Cerebellar nuclear complex (tissue), 1 donor: ENCODE results near the gene FHAD1.
"Not testable (repeated sequence)": the region's sequence is repeated elsewhere in the genome, so short reads cannot be mapped to it uniquely, and the experiment has no call there.

Experiments
- DNase-seq, 2 experiments: peaks; one replicate each; lab custom pipeline; 2025; lab: John Stamatoyannopoulos, UW

Gene FHAD1

GRCh38 chr1:15276691-15277446 is 29.8 kb downstream of the FHAD1 start:
- no peak for DNase-seq

DNA sequence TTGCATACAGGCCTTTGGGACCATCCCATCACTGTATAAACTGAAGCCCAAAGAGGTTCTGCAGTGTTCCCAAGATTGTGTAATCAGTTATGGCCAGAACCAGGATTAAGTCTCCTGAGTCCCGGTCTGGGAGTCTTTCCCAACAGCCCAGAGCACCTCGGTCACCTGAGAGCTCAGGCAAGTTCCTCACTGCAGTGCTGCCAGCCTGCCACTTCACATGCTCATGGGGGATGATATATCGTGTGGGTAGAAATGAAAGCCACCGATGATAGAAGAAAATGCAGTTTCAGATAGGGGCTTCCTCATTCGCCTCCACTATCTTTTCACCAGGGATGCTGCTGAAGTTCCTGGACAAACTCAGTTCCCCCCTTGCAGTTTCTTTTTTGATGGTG is 30.4 kb downstream of the FHAD1 start:
- no peak for DNase-seq

GRCh38 chr1:15277933-15278332 is 30.9 kb downstream of the FHAD1 start:
- no peak for DNase-seq

DNA sequence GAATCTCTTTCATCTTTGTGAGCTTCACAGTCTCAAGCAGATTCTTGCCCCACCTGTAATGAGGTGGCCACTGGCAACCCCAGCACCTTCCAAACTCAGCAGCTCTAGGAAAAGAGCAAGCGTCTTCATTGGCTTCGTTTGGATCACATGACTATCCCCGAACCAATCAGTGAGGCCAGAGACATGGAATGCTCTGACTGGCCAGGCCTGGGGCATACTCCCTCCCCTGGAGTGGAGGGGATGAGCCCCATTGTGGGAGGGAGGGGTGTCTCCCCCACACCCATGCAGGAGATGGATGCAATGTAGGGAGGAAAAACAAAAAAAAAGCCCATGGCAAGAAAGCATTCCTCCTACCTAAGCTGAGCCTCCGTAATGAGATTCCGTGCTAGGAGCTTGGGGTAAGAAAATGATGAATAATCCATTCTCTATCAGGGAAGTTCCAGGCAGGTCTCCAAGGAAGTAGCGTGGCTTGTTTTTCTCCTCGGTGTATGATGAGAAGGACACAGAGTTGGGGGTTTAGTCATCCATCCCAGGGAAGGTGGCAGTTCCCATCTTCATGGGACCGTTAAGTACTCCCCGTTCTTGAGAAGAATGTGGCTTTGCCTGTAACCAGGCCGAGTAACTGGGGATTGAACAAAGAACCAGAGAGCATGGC is 32.7 kb downstream of the FHAD1 start:
- DNase-seq: no peak

GRCh38 chr1:15280416-15280815 is 33.4 kb downstream of the FHAD1 start:
- DNase-seq: no peak

DNA sequence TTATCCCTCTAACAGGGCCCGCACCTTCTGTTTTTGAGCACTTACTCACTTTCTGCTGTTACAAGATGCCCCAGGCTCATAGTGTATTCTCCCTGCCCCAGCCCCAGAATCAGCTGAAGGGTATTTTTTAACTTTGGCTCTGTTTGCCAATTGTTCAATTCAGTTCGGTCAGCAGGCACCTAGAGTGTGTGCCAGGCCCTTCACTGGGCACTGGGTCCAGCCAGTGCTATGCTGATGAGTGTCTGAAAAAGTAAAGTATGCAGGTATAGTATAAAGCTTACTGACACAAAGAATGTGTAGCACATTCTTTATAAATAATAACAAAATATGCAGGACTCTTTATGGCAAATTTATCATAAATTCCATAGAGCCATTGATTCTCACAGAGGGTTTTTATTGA is 35.0 kb downstream of the FHAD1 start:
- DNase-seq: no peak

- peak; percentile 13 to 43 for DNase-seq
Observed at GRCh38 chr1:15282810-15283474, 35.9 kb downstream of the FHAD1 start.

- no peak for DNase-seq
Observed at GRCh38 chr1:15283526-15283925, 36.5 kb downstream of the FHAD1 start.

- no peak for DNase-seq
Observed at GRCh38 chr1:15286452-15286851, 39.4 kb downstream of the FHAD1 start.

GRCh38 chr1:15287035-15287979 is 40.3 kb downstream of the FHAD1 start:
- DNase-seq: no peak

GRCh38 chr1:15288173-15288926 is 41.3 kb downstream of the FHAD1 start:
- DNase-seq: no peak

- no peak for DNase-seq
Observed at GRCh38 chr1:15289251-15289651, 42.2 kb downstream of the FHAD1 start.

DNA sequence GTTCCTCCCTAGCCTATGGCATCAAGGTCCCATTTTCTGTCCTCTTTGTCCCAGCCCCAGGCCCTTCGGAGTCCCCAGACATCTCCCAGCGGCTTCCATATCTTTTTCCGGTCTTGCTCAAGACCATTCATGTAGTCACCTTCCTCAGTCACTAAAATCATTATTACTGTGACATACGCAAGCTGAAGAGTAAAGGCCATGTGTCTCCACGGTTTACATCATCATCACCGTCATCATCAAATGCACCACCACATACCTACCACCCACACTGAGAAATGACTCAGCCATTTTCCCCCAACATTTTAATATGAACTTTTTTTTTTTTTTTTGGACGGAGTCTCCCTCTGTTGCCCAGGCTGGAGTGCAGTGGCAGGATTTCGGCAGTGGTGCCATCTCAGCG is 43.4 kb downstream of the FHAD1 start:
- DNase-seq: no peak

DNA sequence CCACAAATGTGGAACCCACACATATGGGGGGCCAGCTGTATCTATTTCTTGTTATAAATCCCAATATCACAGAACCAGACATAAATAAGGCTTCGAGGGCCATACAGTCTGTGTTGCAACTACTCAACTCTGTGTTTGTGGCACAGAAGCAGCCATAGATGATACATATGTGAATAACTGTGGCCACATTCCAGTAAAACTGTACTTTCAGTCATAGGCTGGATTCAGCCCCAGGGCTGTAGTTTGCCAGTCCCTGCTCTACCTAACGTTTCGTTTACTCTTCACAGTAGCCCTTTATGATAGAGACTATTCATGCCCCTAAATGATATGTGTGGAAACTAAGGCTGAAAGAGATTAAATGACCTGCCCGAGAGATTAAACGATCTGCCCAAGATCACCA is 48.7 kb downstream of the FHAD1 start:
- DNase-seq: no peak

DNA sequence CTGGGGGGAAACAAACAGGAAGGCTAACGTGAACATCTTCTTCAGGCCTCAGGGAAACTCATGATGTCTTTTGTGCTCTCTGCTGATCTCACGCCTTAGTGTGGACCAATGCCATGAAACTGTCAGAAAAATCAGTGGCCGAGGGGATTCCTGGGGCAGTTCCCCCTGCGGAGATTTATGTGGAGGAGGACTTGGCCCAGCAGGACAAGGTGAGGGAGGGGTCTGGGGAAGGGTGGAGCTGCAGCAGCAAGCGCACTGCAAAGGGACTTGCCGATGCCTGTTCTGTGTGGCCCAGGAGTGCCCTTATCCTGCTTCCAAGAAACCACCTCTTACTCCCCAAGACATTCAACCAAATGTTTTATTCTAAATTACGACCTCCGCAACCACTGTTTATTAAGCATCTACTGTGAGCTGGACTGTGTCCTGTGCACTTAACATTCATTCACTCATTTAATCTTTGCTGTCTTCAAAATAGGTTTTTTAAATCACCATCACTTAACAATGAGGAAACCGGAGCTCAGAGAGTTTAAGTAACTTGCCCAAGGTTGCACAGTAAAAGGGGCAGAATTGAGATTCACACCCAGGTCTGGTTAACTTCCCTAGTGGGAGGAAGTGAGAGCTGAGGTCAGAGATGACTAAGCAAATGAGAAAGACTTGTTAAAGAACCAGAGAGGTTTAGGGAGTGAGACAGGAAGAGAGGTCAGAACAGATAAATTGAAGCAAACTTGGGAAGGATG is 49.7 kb downstream of the FHAD1 start:
- no peak for DNase-seq

DNA sequence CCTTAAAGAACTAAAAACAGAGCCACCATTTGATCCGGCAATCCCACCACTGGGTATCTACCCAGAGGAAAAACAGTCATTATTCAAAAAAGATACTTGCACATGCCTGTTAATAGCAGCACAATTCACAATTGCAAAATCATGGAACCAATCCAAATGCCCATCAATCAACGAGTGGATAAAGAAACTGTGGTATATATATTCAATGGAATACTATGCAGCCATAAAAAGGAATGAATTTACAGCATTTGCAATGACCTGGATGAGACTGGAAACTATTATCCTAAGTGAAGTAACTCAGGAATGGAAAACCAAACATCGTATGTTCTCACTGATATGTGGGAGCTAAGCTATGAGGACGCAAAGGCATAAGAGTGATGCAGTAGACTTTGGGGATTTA is 51.0 kb downstream of the FHAD1 start:
- not testable (repeated sequence) for DNase-seq

GRCh38 chr1:15299179-15299578 is 52.2 kb downstream of the FHAD1 start:
- no peak for DNase-seq

DNA sequence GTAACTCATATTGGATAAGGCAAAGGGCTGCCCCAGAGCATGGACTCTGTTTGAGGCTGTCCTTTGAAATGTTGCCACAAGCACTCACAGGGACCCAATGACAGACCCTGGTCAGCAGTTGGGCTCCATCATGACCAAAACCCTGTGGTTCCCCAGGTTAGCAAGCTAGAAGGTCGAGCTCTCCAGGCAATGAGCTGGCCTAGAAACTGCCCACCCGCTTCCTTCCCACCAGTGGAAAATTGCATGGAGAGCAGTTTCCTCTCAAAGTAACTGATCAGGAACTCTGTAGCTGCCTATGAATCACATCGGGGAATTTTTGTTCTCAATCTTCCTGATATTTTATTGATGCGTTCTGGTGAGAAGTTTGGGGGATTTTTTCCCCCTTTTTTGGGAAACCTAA is 52.8 kb downstream of the FHAD1 start:
- no peak for DNase-seq

DNA sequence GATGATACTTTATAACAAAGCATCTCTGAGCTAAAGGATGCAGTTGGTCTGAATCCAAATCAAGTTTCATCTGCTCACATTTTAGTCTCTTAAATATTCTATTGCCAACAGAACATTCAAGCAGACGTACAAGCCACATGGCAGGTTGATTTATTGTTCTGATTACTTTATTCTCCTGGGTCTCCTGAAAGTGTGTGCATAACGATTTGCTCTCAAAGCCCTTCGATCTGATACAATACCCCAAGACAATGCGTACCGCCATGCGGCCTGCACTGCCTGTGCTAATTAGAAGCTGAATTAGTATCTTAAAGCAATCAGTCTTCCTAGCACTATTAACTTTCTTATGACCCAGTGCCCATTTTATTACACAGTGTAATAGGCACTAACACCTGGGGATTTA is 56.9 kb downstream of the FHAD1 start:
- no peak for DNase-seq

DNA sequence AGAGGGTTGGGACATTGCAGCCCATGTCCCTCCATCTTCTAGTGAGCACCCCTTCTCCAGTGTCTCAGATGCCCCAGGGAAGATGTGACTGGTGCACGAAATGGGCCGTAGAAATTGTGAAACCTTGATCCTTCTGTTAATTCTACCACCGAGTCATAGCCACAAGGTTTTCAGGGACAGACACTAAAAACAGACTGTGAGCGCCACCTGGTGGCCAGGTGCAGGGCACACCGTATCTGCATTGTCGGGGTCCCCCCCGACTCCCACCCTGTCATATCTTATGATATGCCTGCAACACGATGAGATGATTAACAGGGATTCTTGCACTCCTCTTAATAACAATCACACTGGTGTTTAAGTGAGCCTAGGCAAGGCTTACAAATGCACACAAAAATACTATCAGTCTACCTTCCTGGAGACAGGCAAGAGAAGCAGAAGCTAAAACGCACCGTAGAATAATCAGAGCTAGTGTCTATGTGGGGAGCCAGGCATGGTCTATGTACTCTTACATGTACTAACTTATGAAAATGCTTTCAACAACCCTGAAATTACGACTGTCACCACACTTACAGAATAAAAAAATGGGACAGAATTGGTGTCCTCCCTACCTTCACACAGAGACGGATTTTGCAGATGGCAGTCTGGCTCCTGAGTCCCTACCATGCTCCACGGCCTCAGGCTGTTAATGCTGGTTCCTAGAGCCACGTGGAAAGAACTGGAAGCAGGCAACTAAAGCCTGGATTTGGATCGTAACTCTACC is 57.9 kb downstream of the FHAD1 start:
- peak in 1 of 2 experiments; percentile 44 for DNase-seq
